Stimulated activated CD8-positive, alpha-beta memory T cell treated with anti-CD3 and anti-CD28 coated beads, Interleukin-4, amount 100 ng/mL, for 48 hours (primary cell): ENCODE measurements around the gene SGIP1.
"Not testable (repeated sequence)": the region's sequence is repeated elsewhere in the genome, so short reads cannot be mapped to it uniquely, and the experiment has no call there.

Source experiments
- DNase-seq: peaks from one replicate; pipeline ENCODE4 v3.0.0-alpha.2; 2020

SGIP1 gene

DNA sequence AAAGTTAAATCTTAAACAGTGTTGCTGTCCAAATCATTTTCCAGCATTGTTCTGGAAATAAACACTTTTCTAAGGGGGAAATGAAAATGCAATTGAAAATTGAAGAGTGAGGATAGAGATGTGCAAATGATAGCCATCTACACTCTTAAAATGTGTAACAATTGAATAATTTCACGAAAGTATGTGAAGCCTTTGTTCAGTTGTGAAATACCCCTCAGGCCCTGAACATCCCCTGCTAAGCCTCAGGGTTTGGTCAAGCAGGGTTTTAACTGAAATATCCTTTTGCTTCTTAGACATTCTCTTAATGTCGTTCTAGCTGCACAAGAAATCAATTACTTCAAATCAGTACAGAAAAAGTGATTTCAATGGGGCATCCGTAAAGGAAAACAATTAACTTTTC, 152.5 kb downstream of the SGIP1 start:
- no peak for DNase-seq

DNA sequence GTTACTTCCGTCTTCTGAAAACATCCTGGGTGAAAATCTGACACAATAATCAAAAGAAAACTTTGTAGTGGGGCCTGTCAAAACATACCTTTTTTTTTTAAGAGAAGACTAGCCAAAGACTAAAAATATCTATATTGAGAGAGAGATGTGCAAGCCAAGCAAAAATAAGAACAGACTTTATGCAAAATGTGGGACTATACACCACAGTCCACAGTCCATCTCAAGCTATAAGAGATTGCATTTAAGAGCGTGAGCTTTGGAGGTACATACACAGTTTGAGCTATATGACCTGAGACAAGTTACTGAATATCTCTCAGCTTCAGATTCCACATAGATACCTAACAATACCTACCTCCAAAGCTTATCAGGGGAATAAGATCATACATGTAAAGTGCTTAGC, 153.4 kb downstream of the SGIP1 start:
- DNase-seq = no peak

DNA sequence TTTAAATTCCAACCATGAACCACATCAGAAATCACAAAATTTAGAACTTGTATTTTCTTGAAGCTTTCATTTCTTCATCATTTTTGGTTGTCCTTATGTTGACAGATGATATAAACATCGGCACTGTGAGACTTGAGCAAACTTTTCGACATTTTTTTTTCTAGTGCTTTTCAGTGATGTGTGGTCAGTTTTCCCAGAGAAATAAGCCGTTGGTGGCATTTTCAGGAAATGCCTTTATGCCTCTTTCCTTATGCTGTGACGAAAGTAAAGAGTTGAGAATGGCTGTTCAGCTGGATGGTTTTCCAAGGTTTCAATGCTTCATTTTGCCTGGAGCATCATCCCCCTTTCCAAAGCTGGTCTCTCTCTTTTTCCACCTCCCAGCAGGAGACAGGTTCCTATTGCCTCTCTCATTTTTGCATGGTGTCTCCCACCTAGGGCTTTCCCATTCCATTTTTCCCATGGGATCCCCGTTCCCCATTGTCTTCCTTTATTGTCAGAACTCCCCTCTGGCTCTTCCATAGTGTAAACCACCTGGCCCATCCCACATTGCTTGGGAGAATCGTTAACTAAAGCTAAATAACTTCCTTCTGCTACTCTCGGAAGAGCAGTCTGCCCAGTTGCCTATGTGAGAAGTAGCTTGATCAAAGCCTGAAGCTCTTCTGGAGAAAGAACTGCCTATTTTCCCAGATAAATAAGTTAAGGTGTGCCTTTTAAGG, 156.9 kb downstream of the SGIP1 start:
- DNase-seq = no peak

DNA sequence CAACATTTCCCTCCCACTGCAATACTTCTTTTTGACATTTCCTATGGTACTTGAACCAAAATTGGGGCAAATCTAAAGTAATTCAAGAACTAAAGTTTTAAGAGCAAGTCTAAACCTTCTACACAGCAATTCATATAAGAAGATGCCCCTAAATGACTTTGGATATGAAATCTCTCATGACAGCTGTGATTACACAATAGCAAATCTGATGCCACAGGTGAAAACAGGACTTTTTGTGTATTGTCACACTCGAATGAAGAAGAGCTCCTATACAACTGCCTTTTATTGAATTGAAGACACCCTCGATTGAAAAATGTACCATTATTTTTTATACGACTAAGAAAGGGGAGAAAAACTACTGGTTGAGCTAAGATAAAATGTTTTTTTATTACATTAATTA, 158.7 kb downstream of the SGIP1 start:
- DNase-seq = no peak

DNA sequence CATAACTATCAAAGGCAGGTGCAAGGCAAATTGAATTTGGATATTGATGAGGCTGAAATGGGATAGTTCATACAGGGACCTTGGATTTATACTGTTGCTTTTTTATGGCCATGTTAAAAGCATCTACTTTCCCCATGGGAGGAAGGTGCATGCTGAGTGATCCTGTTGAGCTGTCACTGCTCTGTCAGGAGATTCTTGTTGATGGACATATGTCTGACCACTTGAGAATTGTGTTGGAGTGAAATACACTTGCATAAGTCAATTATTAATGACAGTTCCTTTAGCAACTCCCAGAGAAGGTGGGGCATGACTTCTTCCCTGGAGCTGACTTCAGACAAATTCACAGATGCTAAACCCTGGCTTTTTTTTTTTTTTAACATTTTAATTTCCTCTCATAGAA, 159.9 kb downstream of the SGIP1 start:
- no peak for DNase-seq

DNA sequence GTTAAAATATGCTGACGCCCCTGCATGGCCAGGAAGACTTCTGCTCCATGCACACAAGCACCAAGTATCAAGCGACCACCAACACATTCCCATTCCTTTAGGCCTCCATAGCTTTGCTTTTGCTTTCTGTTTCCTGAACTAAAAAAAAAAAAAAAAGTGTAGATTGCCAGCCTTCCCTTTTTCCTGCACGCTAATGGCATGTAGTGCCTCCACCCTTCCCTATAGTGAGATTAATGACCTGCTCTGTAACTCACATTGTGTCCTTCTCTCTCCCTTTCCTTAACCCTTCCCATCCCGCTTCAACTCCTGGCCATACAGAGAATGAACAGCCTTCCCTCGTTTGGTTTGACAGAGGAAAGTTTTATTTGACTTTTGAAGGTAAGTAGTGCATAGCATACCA, 161.2 kb downstream of the SGIP1 start:
- DNase-seq = no peak

DNA sequence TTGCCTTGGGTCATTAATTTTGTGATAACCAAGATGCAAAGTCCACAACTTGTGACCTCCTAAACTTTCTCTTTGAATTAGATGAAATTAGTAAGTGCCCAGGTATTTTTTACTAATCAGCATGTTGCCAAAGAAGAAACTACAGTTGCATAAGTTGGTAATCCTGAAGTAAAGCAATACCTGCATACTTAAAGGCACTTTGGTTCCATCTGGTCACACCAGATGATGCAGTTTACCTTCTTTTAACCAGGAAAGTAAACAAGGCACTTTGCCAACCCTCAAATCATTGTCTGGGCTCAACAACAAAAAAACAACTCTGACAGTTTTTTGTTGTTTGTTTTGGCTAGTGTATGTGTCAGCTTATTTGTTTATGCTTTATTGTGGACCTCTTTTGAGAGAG, 162.8 kb downstream of the SGIP1 start:
- DNase-seq = no peak

DNA sequence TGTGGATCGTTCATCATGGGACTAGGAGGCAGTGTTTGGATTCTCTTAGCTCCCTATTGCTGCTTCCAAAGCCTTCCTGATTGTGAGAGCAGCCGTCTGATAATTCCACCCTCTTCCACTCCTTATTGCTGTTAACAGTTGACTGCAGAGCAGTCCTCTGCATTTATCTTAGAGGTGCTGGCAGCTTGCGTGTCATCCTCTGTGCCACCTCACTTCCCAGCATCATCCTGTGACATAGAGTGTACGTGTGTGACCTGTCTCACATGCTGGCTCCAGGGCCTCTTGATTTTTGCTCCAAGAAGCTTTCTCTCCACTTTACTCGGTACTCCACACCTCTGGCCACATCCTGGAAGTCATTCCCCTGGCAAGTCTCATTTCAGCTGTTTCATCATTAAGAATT, 165.3 kb downstream of the SGIP1 start:
- DNase-seq = no peak

DNA sequence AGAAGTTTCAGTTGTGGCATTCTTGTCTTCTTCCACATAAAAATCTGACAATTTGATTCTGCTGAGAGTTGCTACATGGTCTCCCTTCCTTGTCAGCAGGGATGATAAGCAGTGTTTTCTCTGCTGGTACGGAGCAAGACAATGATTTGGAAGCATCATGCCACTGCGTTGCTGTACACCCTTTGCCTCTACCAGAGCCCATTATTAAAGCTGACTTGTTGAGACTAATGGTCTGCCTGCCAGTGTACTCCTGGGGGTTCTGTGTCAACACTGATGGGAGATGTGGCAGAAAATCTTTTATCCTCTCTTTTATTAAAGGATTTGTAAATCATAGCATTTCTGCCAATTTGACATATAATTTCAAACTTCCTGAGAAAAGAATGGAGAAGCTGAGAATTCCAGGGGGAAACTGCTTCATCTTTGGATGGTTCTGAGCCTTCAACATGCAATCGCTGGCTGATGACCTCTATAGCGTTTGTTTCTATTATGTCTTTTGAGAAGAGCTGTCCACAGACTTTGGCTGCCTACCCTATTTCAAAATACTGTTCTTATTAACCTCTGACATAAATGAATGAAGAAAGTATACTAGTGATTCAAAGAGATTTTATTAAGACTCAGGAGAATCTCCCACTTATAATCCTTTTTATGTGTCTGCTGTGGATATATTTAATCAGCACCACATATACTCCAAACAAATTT, 170.4 kb downstream of the SGIP1 start:
- no peak for DNase-seq

DNA sequence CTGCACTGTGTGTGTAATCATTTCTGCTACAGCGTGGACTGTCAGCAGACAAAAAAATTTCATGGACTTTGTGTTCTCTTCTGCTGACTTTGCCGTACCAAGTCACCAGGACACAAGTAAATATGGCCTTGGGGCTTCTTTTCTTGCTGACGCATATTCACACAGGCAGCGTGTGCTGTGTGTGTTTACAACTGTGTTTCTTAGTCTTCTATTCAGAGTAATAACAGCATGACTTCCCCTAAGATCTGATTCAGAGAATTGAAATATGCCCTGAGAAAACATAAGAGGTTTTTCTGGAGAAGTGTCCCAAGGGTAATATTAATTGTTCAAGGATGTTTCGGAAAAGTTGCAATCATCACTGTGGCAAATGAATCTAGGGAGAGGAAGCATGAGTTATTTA, 171.2 kb downstream of the SGIP1 start:
- no peak for DNase-seq

DNA sequence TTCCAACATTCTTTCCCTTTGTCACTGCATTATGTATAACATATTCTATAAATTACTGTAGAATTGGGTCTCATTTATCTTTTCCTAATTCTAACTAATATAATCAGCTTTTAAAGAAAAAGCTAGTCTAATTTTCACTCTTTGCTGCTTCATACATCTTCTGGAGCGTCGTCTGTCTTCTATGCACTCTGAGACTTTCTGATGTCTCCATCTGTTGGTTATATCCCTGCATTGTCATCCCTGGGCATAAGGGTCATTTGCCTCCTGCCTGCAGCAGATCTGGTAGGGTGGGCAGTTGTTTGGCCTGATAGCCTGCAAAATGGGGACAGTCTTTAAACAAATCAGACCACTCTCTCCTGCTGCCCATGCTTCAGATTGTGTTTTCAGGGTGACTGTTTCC, 177.5 kb downstream of the SGIP1 start:
- no peak for DNase-seq

DNA sequence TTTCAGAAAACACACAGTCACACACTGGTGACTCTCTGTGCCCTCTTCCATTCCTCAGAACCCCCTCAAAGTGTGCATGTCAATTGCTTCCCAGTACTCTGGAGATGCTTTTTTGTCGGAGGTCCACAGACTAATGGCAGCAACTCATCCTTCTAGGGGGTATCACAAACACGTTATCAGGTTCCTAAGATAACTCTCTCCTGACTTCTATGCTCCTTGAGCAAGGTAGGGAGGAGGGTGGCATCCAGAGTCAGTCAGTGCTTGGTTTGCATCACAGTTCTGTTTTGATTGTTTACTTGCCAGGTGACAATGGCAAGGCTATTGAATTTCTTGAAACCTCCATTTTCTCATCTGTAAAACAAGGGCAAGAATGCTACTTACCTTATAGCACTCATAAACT, 178.9 kb downstream of the SGIP1 start:
- DNase-seq = no peak

DNA sequence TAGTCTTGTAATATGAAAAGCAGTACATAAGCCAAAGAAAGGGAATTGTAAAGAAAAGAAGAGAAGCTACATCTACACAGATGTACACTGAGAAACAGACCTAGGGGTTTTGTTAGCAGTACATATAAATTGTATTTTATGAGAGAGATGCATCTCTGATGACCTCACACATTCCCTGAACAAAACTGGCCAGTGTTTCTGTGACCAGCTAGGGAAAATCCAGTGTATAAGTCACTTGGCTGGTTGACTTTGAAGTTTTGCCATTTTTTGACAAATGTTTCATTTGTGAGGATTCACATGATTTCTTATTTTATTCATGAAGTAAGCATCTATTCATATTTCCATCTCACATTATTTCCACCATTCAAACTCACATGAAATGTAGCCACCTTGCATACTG, 190.0 kb downstream of the SGIP1 start:
- DNase-seq = no peak

DNA sequence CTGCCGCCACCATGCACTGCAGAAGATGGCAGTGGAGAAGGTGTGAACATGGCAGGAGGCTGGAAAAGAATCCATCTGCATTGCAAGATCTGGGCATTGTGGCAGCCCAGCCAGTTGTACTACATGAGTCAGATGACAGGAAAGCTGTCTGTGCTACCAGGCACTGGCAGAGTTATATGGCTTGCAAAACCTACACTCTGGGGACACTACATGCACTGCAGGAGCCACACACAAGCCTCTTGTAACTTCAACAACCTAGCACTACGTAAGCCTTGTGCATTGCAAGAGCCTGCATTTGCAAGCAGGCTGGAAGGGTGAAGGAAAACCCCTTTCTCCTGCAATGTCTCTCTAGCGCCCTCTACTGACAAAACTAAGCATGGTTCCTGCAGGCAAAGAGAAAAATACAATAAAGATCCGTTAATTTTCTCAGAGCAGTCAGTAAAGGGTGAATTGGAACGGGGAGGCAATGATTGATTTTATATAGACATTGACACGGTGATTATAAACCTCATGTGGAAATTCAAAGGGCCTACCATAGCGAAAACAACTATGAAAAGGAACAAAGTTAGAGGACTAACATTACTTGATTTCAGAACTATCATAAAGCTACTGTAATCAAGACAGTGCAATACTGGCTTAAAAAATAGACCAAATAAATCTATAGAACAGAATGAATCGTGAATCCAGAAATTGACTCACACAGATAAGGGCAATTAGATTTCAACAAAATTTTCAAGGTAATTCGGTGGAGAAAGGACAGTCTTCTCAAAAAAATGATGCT, 192.1 kb downstream of the SGIP1 start:
- DNase-seq = peak; percentile 61

DNA sequence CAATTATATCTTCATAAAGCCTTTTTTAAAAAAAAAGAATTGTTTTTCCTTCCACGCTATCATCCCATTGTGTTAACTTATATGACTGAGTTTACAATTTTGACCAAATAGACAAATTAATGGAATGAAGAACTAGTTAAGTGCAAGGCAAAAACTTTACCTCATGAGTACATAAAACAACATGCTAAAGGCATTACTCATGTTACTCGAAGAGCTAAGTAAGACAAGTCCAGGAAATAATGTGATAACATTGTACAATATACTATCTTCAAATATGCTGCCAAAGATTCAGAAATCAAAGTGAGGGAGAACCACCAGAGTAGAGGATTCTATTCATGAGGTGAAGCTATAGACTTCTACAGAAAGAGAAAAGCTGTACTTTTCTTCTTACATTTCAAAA, 194.1 kb downstream of the SGIP1 start:
- DNase-seq = no peak

DNA sequence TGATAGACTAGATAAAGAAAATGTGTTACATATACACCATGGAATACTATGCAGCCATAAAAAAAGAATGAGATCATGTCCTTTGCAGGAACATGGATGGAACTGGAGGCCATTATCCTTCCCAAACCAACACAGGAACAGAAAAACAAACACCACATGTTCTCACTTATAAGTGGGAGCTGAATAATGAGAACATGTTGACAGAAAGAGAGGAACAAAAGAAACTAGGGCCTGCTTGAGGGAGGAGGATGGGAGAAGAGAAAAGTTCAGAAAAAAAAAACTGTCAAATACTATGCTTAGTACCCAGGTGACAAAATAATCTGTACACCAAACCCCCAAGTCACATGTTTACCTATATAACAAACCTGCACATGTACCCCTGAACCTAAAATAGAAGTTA, 194.8 kb downstream of the SGIP1 start:
- DNase-seq = not testable (repeated sequence)

DNA sequence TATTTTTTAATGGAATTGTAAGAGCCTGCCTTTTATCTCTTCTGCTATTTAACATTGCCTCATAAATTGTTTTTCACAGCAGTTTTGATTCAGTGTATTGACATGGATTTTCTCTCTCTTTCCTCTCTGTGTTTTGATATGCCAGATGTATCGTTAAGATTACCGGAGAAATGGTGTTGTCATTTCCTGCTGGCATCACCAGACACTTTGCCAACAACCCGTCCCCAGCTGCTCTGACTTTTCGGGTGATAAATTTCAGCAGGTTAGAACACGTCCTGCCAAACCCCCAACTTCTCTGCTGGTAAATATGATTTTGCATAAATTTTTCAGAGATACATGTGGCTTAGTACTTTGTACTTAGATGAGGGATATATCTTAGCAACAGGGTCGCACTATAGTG, 195.2 kb downstream of the SGIP1 start:
- DNase-seq = no peak

DNA sequence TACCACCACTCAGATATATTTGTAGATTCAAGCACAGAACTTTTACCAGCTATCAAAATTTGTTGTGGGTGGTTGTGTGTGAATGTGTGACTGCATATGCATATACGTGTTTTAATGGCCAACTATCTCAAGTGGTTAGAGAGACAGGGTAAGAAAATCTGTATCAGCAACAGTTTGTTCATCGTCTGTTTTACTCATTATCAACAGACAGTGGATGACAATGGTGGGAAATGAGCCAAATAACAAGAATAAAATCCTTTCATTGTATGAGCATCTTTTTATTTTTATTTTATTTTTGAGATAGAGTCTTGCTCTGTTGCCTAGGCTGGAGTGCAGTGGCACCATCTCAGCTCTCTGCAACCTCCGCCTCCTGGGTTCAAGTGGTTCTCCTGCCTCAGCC, 195.6 kb downstream of the SGIP1 start:
- DNase-seq = no peak

DNA sequence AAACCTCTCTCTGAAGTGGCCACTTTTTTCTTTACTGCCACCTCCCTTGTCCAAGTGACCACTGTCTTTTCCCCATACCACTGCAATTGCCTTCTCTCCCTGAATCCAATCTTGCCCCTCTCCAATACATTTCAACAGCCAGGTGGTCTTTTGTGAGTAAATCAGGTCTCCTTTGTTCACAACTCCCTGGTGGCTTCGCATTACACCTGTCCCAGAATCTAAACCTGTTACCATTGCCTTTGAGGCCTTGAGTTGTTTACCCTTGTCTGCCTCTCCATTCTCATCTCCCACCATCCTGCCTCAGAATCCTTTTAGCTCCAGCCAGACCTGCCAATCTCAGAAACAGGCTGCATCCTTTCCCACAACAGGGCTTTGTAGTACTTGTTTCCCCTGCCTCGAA, 196.5 kb downstream of the SGIP1 start:
- no peak for DNase-seq

DNA sequence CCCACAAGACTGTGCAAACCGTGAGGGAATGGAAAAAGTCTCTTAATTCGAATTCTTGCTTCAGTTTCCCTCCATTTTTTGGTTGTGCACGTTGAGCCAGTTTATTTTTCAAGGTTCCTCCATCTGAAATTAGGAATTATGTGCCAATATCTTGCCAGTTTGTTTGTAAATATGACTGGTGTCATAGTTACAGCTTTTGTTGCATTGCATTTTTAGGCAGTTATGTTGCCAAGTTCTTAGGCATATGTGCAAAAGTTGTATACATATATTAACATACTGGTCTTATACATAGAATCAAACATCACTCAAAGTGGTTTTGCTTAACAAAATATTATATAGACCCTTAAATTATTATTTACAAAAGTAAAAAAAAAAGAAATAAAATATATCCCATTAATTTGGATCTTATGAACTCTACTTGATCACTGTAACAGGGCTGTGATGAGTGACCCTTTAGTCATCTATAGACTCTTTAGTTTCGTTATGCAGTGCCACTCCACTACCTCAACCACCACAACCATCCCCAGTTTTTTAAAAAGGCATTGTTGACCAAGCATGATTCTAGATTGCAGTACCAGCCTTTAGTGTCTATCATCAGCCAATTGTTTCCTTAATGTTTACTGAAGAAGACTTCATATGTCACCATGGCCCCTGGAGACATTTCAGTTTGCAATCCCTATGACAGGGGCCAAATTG, 197.4 kb downstream of the SGIP1 start:
- no peak for DNase-seq

DNA sequence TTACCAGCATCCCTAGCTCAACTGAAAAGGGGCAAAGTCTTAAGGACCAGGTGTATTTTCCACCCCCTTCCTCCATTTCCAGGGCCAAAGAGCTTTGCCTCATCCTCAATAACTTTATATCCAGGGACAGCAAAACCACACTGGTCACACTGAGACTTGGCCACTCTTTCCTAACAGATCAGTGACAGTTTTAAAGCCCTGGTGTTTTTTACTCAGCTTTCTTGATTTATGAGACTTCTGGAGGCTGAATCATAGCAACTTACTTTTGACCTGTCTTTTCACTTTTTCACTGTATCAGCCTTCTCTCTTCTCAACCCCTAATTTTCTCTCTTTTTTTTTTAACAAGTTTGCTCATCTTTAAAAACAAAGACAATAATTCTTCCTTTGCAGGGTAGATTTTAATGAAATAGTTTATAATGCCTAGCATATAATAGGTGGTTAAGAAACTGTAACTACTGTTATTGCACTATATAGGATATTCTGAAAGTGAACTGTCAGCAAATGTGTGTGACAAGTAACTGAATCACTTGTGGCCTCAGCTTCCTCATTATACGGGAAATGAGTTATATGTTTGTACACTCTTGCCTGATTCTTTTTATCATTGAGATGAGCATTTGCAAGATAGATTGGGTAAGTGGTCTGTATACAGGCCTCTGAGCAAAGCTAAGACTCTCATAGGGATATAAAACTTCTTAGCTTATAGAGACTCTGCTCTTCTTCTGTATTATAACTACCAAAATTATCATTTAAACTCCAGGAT, 198.6 kb downstream of the SGIP1 start:
- no peak for DNase-seq

DNA sequence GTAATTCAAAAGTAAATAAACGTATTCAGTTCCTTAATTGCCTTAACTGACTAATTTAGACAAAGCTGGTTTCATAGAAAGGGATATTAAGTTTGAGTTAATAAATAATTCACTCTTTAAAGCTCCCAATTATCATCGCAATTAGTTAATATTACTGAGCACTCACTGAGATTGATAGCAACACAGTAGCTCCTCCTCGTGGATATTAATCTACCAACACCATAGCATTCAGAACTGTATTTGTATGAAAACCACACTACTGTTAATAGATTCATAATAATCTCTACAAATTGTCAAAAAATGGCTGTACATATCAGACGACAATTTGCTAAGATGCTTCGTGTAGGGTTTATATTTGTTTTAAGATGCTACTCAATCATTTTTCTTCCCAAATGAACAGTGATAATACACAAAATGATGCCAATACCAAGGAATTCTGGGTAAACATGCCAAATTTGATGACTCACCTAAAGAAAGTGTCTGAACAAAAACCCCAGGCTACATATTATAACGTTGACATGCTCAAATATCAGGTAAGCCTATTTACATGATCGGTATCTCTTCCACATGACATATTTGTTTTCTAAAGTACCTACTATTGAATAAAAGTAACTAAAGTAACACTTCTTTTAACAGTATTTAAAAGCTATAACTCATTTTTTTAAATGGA, 199.5 kb downstream of the SGIP1 start:
- DNase-seq = no peak
